Panc1 (cell line): ENCODE data around the gene TNFSF11. TPM values are rescaled to one million over a fixed set of nuclear protein-coding genes. Genes with fewer than 3 reads are reported as not detected.

Source experiments
- ATAC-seq: fragments of 200-7000 bp; cut with Tn5 transposase; 2 replicates; pipeline ENCODE4 v1.9.1; 2020; ENCODE audit warnings: mild to moderate bottlenecking, moderate library complexity
- BruUV-seq: library from RNA; stranded (reverse); fragments of 400-500 nt; replicated peaks from 2 replicates; lab custom pipeline; 2021; lab: Mats Ljungman, UMichigan
- CTCF ChIA-PET: fragments of 300-600 bp; sonication (Branson Sonifier 250); formaldehyde crosslinking; loops from one replicate; lab custom pipeline; 2022; ENCODE audit warnings: antibody characterized with exemption; lab: Charles Lee
- POLR2A ChIA-PET: fragments of 300-600 bp; sonication (Branson Sonifier 250); formaldehyde crosslinking; loops from one replicate; lab custom pipeline; 2022; ENCODE audit warnings: antibody characterized with exemption; lab: Charles Lee
- DNase-seq: peaks from one replicate; pipeline ENCODE4 v3.0.0-alpha.2; 2010; ENCODE audit warnings: low read depth, low spot score
- H3K27ac ChIP-seq: 2 replicates; pipeline ENCODE4 v1.5.1; 2011; ENCODE audit warnings: mild to moderate bottlenecking, low read length, inconsistent platforms
- H3K27me3 ChIP-seq: fragments of 200-500 bp; sonication (Bioruptor generic); 2 replicates; pipeline ENCODE4 v1.6.0; 2014; ENCODE audit warnings: low read length, inconsistent platforms; ENCODE audit not compliant: control insufficient read depth, insufficient read depth
- H3K36me3 ChIP-seq: fragments of 200-500 bp; sonication (Bioruptor generic); 2 replicates; pipeline ENCODE4 v1.5.1; 2014; ENCODE audit warnings: inconsistent platforms, mild to moderate bottlenecking, low read length, moderate library complexity; ENCODE audit not compliant: control insufficient read depth, insufficient read depth
- H3K4me1 ChIP-seq: 2 replicates; pipeline ENCODE4 v1.5.1; 2011; ENCODE audit warnings: inconsistent platforms, mild to moderate bottlenecking, low read length, moderate library complexity; ENCODE audit not compliant: control insufficient read depth, insufficient read depth
- H3K4me3 ChIP-seq, 2 experiments: 2 replicates each; pipeline ENCODE4 v1.5.1; 2011 to 2012; ENCODE audit warnings: low read depth in 2 of 2, low read length in 2 of 2, mild to moderate bottlenecking in 2 of 2, inconsistent platforms in 1 of 2, moderate library complexity in 1 of 2
- H3K9me3 ChIP-seq: fragments of 200-500 bp; sonication (Bioruptor generic); 2 replicates; pipeline ENCODE4 v1.5.1; 2014; ENCODE audit warnings: low read depth, mild to moderate bottlenecking, inconsistent platforms, low read length, moderate library complexity; ENCODE audit not compliant: control insufficient read depth, insufficient read depth
- CTCF ChIP-seq: fragments of 450-650 bp; IDR thresholded peaks from 2 replicates; pipeline ENCODE4 v1.5.1; 2017; ENCODE audit warnings: mild to moderate bottlenecking
- POLR2AphosphoS5 ChIP-seq: IDR thresholded peaks from 2 replicates; pipeline ENCODE4 v1.6.1; 2012; ENCODE audit warnings: mild to moderate bottlenecking, low read depth, low read length, moderate library complexity
- REST ChIP-seq, 2 experiments: IDR thresholded peaks; 2 replicates each; pipeline ENCODE4 v1.6.1; 2011 to 2012; ENCODE audit warnings: low read depth in 2 of 2, control low read depth in 1 of 2, low read length in 1 of 2, mild to moderate bottlenecking in 1 of 2, moderate library complexity in 1 of 2; ENCODE audit not compliant: insufficient read depth in 1 of 2
- SIN3A ChIP-seq: IDR thresholded peaks from 2 replicates; pipeline ENCODE4 v1.6.1; 2012; ENCODE audit warnings: low read depth, mild to moderate bottlenecking, low read length, moderate library complexity, borderline replicate concordance; ENCODE audit not compliant: insufficient read depth
- TCF7L2 ChIP-seq: IDR thresholded peaks from 2 replicates; pipeline ENCODE4 v1.6.1; 2011; ENCODE audit warnings: mild to moderate bottlenecking, low read depth, low read length, inconsistent platforms
- in situ Hi-C: cut with HindIII; loops from 2 replicates; pipeline ENCODE4 v1.10.0; 2016; ENCODE audit warnings: low sequenced_read_pairs, low pct_unique_long_range_greater_than_20kb
- intact Hi-C: fragments of 100-400 bp; cut with micrococcal nuclease; formaldehyde crosslinking; loops from one replicate; pipeline ENCODE4 v1.10.0; 2022; ENCODE audit not compliant: unreplicated experiment
- total RNA-seq: library from RNA; stranded (reverse); gene quantifications from one replicate; pipeline ENCODE4 v1.2.1, GENCODE V29; 2021; ENCODE audit not compliant: unreplicated experiment

Gene TNFSF11
- total RNA-seq, 1 experiment from 2014 or later, result not detected

GRCh38 chr13:42545842-42546241 lies 28.1 kb upstream of the TNFSF11 start:
- H3K36me3 ChIP-seq, result no peaks in the 10 kb centered on the region
- ATAC-seq, result no peak
- POLR2A ChIA-PET, result no interaction called here

GRCh38 chr13:42547612-42548011 lies 26.3 kb upstream of the TNFSF11 start:
- no peaks in the 10 kb centered on the region for H3K4me1 ChIP-seq
- H3K9me3 ChIP-seq, result no peaks in the 10 kb centered on the region
- H3K27ac ChIP-seq, result no peak overlapping the region
- TF ChIP-seq CTCF (no peak), SIN3A (no peak), POLR2AphosphoS5 (no peak), REST (IDR thresholded peaks at IDR 0.05; ENCODE audit: insufficient read depth in 1 of 2, low read depth in 2 of 2, low read length in 1 of 2) (no peak), TCF7L2 (no peak)
- in situ Hi-C loops, result no loop called here
- DNase-seq, result no peak
- H3K4me3 ChIP-seq, result no peak overlapping the region
- no TSS peak for BruUV-seq
- no peak for ATAC-seq
- intact Hi-C loops, result no loop called here
- H3K27me3 ChIP-seq, result no peaks in the 10 kb centered on the region
- CTCF ChIA-PET, result no interaction called here
- POLR2A ChIA-PET, result no interaction called here
- no peaks in the 10 kb centered on the region for H3K36me3 ChIP-seq

More at GRCh38 chr13:42545842-42546241, 28.1 kb upstream of the TNFSF11 start:
- in situ Hi-C loops (no loop called here), intact Hi-C loops (no loop called here)
- H3K4me1 ChIP-seq, result no peaks in the 10 kb centered on the region
- TF ChIP-seq POLR2AphosphoS5, result no peak
- TF ChIP-seq SIN3A, result no peak
- no peak for TF ChIP-seq REST (IDR thresholded peaks at IDR 0.05; ENCODE audit: insufficient read depth in 1 of 2, low read depth in 2 of 2, low read length in 1 of 2)
- no peak for TF ChIP-seq CTCF
- no peak for TF ChIP-seq TCF7L2
- no peaks in the 10 kb centered on the region for H3K27me3 ChIP-seq
- CTCF ChIA-PET, result no interaction called here
- no TSS peak for BruUV-seq
- H3K27ac ChIP-seq, result no peak overlapping the region
- no peak for DNase-seq
- H3K4me3 ChIP-seq, result no peak overlapping the region
- no peaks in the 10 kb centered on the region for H3K9me3 ChIP-seq
